K562 treated with DMSO at 1 percent for 4 hours (cell line): ENCODE data around the gene PCSK7. TPM values are rescaled to one million over a fixed set of nuclear protein-coding genes. Genes with fewer than 3 reads are reported as not detected.

ENCODE experiments used
- total RNA-seq: library from RNA; unstranded; fragments of 300-600 nt; gene quantifications from 2 replicates; pipeline ENCODE4 v1.2.3, GENCODE V29; 2022; ENCODE audit not compliant: insufficient read depth

Gene PCSK7
- total RNA-seq: 9.9 and 16.0 TPM in 2 replicates

DNA sequence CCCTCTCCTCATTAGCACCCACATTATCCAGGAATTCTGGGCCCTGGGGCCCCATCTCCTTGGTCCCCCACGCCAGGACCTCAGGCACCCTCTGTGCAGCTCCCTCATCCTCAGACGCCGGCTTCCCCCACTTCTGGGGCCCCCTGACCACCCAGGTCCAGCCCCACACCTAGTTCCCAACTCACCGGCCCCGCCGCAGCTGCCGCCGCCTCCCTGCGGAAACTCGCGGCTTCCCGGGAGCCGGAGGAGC, at the start of gene PCSK7:
Gene PCSK7 (minus strand): TSS at position 232 of the 250 bp plus-strand sequence. CDS start 2,229 bp downstream, outside the sequence.

DNA sequence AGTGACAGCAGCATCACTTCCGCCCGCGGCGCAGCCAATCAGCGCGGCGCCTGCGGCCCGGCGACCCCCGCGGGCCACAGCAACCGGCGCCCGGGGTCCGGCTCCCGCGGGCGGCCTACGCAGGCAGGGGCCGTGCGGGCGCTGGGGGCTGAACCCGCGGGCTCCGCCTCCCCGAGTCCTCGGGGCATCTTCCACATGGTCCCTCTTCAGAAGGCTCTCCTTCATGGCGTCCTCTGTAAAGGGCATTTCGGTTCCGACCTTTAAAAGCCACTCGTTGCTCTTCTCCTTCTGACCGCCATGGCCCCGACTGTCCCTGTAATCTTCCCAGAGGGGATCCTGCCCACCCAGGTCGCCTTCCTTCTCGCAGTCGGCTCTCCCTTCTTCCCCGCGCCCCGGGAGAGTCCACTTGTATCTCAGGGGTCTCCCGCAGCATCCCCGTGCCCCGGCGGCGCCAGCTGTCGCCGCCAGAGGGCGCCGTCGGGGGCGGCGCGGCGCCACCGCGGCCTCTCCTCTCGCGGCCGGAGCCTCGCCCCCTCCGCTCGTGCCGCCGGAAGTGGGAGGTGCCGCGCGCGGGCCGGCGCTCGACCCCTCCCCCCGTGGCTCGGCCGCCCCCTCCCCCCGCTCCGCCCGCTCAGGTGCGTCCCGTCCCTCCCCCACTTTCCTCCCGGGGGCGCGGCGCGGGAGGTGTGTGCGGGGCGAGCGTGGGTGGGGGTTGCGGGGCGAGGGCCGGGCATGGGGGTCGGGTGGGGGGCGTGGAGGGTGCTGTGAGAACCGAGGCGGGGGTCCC, 412 bp upstream of the PCSK7 start, which contains the start of gene RNF214:
Gene RNF214 (plus strand): TSS at position 580 of the 787 bp plus-strand sequence. CDS start 1,602 bp downstream, outside the sequence.

DNA sequence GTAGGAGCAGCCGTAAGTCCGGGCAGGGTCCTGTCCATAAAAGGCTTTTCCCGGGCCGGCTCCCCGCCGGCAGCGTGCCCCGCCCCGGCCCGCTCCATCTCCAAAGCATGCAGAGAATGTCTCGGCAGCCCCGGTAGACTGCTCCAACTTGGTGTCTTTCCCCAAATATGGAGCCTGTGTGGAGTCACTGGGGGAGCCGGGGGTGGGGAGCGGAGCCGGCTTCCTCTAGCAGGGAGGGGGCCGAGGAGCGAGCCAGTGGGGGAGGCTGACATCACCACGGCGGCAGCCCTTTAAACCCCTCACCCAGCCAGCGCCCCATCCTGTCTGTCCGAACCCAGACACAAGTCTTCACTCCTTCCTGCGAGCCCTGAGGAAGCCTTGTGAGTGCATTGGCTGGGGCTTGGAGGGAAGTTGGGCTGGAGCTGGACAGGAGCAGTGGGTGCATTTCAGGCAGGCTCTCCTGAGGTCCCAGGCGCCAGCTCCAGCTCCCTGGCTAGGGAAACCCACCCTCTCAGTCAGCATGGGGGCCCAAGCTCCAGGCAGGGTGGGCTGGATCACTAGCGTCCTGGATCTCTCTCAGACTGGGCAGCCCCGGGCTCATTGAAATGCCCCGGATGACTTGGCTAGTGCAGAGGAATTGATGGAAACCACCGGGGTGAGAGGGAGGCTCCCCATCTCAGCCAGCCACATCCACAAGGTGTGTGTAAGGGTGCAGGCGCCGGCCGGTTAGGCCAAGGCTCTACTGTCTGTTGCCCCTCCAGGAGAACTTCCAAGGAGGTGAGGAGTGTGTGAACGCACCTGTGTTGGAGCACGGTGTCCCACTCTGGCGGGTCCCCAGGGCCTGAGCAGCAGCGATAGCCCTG, 32.6 kb downstream of the PCSK7 start, which contains the start of gene TAGLN:
Gene TAGLN (plus strand): TSS at position 318 of the 863 bp plus-strand sequence. CDS start 3,644 bp downstream, outside the sequence.

DNA sequence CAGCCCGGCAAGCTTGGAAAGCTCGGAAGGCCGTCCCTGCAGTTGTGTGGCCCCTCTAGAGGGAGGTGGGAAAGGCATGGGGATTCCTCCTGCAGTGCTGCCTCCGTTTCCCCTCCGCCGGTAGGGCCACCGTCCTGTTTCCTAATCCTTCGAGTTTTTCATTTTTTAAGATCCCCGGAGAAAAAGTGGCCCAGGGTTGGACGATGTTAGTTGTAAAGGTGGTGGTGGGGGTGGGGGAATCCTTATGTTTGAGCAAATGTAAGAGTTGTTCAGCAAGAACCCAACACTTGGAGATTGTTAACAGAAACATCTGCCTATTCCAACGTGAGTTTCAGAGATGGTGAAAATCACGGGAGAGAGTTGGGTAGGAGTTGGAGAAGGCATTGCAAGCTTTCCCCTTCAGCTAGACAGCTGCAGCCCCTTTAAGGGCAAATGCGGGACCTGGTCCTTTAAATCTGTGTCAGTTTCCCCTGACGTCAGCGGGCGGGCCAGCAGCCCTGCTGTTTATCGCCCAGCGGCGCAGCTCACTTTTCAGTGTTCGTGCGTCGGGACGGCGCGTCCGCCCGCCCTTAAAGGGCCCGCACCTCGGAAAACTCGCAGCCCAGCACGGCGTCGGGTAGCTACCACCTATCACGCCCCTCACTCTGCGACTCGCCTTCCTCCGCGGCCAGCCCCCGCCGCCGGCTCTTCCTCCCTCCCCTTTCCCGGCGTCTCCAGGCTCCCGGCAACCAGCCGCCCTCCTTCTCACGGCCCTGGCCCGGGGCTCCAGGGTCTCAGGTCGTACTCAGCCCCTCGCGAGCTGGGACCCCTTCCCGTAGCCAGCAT, 53.5 kb downstream of the PCSK7 start, which contains the start of gene SIDT2:
Gene SIDT2 (plus strand): TSS at position 534 of the 825 bp plus-strand sequence. CDS start 521 bp downstream, outside the sequence.

Other genes with a start within 250 kb of the PCSK7 start
- 6.4 and 10.5 TPM in 2 replicates for gene SIK3, start 133.6 kb downstream of the PCSK7 start, total RNA-seq
- gene PAFAH1B2, start 87.8 kb downstream of the PCSK7 start, total RNA-seq: 16.3 and 17.3 TPM in 2 replicates
- 16.6 and 20.2 TPM in 2 replicates for gene SIDT2, start 53.3 kb downstream of the PCSK7 start, total RNA-seq
- gene TAGLN, start 32.7 kb downstream of the PCSK7 start, total RNA-seq: 5.5 and 7.6 TPM in 2 replicates
- gene RNF214, start 598 bp upstream of the PCSK7 start, total RNA-seq: 5.5 and 6.8 TPM in 2 replicates
- 2.3 and 3.5 TPM in 2 replicates for gene BACE1-AS, start 59.3 kb upstream of the PCSK7 start, total RNA-seq
- gene BACE1, start 84.2 kb upstream of the PCSK7 start, total RNA-seq: 0.97 TPM in 2 replicates
- gene CEP164, start 95.8 kb upstream of the PCSK7 start, total RNA-seq: 8.4 and 11.0 TPM in 2 replicates